SIG-M5 treated with dmso at 0.1 percent for 504 hours (cell line): Measurements from ENCODE around the gene CHP2.
"Not testable (repeated sequence)": the region's sequence is repeated elsewhere in the genome, so short reads cannot be mapped to it uniquely, and the experiment has no call there.

Experiments used
- DNase-seq: peaks from one replicate; lab custom pipeline; 2025; ENCODE audit not compliant: unreplicated experiment; lab: John Stamatoyannopoulos, UW

The CHP2 gene

DNA sequence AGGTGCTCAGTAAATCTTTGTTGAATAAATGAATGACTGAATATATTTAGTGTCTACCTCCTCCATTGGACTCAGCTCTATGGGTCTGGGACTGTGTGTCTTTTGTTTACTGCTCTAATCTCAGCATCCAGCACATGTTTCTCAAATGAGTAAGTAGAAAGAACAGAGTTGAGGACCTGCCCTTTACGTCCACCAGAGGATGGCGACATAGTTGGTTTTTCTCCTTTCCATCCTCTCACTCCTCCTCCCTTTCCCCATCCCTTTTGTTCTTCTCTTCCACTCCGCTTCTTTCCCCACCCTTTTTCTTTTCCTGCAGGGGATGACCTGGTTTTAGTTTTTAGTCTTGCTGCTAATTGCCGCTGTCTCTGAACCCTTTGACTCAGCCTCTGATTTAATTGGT, 12.1 kb upstream of the CHP2 start:
- DNase-seq = no peak

DNA sequence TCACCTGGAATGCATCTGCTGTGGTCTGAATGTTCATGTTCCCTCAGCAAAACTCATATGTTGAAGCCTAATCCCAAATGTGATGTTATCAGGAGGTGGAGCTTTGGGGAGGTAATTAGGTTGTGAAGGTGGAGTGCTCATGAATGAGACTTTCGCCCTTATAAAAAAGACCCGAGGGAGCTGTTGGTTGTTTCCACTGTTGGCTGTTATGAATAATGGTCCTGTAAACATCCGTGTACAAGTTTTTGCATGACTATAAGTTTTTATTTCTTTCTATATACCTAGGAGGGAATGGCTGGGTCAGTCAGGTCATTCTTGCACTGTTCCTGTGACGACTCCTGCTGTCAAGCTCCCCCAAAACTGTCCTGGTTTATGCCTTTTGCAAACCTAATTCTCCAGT, 9.6 kb upstream of the CHP2 start:
- DNase-seq = no peak

DNA sequence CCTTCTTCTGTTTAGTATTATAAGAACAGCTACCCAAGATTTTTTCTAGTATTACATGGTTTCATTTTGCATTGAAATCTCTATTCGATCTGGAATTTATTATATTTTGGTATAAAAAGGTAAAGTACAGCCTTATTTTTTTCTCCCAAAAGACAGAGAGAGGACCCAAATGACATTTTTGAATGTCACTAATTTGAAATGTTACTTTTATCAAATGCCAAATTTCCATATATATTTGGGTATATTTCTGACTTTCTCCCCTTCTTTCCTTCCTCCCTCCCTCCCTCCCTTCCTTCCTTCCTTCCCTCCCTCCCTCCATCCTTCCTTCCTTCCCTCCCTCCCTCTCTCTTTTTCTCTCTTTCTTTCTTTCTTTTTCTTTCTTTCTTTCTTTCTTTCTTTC, 6.2 kb upstream of the CHP2 start:
- no peak for DNase-seq

GRCh38 chr16:23751053-23751452, 3.8 kb upstream of the CHP2 start:
- not testable (repeated sequence) for DNase-seq

GRCh38 chr16:23753908-23754593, 775 bp upstream of the CHP2 start:
- no peak for DNase-seq

DNA sequence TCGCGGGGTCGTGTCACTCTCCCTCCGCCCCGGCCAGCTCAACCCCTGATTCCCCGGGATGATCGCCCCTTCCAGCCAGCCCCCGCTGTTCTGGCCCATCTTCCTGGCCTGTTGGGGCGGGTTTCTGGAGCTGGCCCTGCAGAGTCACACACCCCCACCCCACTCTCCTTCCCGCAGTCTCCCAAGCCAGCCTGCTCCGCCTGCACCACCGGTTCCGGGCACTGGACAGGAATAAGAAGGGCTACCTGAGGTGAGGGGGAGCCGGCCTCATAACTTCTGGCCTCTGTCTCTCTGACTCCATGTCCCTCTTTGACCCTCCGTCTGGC, 621 bp downstream of the CHP2 start:
- DNase-seq = no peak

DNA sequence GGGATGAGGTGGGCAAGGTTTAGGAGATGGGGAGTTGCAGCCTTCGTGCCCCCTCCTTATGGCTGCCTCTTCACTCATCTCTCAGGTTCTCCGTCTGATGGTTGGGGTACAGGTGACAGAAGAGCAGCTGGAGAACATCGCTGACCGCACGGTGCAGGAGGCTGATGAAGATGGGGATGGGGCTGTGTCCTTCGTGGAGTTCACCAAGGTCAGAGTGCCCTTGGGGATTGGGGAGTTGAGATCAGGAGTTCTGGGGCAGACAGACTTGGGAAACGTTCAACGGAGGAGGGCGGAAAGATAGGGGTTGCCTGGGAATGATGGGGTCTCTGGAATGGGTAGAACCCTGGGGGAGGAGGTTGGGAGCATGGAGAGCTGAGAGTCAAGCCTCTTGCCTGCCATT, 2.3 kb downstream of the CHP2 start:
- DNase-seq = no peak

GRCh38 chr16:23757937-23758619, 3.3 kb downstream of the CHP2 start:
- DNase-seq = no peak

- no peak for DNase-seq
Observed at GRCh38 chr16:23765933-23766332, 11.1 kb downstream of the CHP2 start.

DNA sequence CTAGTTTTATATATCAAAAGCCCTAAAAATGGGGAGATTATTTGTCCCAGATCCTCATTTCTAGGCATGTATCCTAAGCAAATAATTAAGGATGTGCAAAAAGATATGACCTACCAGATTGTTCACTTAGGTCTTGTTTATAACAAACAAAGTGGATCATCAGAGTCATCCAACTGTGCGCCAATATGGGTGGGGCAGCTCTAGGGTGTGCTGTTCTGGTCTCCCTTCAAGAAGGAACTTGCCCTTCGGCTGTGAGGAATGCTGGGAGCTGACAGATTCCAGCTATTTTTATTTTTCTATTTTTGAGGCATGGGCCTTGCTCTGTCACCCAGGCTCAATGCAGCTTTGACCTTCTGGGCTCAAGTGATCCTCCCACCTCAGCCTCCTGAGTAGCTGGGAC, 13.8 kb downstream of the CHP2 start:
- no peak for DNase-seq

- DNase-seq = no peak
Observed at GRCh38 chr16:23771027-23771426, 16.2 kb downstream of the CHP2 start.

DNA sequence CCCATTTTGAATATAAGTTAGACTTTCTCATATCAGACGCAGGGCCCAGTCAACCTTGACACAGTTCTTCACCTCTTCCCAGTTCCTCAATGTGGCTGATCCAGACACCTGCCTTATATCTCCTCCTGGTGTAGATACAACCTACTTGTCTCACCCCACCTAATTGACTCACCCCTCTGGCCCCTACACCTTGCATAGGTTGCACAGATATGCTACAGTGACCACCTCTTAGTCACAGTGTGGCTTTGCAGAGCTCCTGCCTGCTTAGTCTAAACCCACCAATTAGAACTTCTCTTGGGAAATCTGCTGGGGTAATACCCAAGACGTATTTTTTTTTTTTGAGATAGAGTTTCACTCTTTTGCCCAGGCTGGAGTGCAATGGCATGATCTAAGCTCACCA, 16.8 kb downstream of the CHP2 start:
- no peak for DNase-seq

- no peak for DNase-seq
Observed at GRCh38 chr16:23773339-23773738, 18.5 kb downstream of the CHP2 start.

- DNase-seq = no peak
Observed at GRCh38 chr16:23781176-23781575, 26.4 kb downstream of the CHP2 start.

- DNase-seq = peak; percentile 50
Observed at GRCh38 chr16:23784811-23785447, 30.1 kb downstream of the CHP2 start.

GRCh38 chr16:23785842-23786241, 31.0 kb downstream of the CHP2 start:
- no peak for DNase-seq

DNA sequence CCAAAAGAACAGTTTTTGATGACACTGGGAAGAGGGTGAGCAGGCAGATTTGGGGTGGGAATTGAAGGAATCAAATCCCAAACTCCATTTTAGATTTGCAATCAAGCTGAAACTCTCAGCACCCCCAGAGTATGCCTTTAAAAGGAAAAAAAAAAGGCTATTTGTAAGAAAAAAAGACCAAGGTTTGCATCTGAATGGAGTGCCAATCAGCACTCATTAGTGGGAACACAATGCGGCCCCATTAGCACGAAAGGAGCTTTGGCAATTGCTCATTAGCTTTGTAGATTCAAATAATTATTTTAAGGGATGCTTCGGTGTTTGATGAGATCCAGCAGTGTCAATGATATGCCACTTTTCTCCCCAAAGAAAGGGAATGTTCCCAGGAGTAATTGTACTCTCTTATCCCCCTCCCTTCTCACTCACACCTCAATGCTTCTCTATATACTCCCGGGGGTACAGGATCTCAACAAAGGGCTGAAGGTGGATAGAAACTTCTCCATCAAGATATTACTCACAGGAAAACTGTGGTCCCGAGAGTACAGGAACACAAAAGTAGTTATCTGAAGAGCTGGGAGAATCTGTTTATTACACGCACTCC, 32.2 kb downstream of the CHP2 start:
- DNase-seq = no peak

- peak; percentile 83 for DNase-seq
Observed at GRCh38 chr16:23788685-23789084, 33.9 kb downstream of the CHP2 start.

GRCh38 chr16:23795378-23795777, 40.6 kb downstream of the CHP2 start:
- DNase-seq = no peak

DNA sequence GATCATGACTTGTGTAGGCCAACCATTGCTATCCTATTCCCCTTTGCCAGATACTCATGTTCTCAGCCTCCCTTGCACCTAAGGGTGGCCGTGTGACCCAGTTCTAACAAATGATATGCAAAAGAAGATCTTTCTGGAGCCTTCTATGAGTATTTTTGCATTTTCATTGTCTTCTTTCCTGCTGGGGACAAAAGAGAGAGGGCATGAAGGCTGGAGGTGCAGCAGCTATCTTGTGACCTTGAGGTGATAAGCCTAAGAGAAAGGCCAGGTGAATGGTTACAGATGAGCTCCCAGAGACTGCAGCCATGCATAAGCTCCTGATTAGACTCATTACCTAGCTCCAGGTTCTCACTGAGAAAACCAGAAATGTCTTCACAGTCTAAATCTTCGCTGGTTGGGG, 42.1 kb downstream of the CHP2 start:
- DNase-seq = no peak

GRCh38 chr16:23801378-23801777, 46.6 kb downstream of the CHP2 start:
- DNase-seq = peak; percentile 68

DNA sequence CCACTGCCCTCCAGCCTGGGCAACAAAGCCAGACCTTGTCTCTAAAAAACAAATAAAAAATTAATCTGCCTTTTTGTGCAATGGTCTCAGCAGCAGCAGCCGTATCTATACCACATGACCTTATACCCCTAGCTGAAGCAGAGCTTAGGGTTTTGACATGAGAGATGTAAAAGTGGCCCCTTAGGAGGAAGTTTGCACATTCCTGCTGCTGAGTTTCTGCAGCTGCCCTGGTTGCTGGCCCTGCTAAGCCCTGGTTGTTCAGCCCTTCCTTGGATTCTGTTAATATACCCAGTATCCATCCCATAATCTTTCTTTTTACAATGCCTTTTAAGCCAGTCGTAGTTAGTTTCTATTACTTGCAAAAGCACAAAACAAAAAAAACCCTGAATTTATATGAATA, 48.0 kb downstream of the CHP2 start:
- peak; percentile 37 for DNase-seq
